HG03460 (cell line): ENCODE results near the gene CEBPE.

Source experiments
- ATAC-seq: cut with Tn5 transposase; IDR thresholded peaks from one replicate; pipeline ENCODE4 v1.9.1; 2021; ENCODE audit not compliant: unreplicated experiment

Gene CEBPE

DNA sequence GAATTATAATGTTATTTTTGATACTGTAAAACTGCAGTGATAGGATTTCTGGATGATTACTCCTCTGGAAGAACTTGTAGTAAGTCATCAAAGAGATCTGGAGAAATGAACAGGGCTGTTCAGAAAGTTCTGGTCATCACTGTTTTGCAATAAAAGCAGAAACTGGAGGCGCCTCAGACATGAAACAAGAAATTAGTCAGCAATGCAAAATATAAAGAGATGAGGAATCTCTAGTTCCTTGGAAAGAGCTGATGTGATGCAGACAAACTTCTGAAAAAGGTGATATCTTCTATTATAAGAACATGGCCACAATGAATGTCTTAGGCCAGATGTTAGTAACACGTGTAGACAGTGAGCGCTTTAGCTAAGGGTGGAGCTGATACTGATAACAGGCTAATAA, 33.6 kb downstream of the CEBPE start:
- ATAC-seq = no peak

GRCh38 chr14:23080474-23080873, 38.6 kb downstream of the CEBPE start:
- no peak for ATAC-seq

GRCh38 chr14:23079716-23080115, 39.3 kb downstream of the CEBPE start:
- ATAC-seq = no peak

DNA sequence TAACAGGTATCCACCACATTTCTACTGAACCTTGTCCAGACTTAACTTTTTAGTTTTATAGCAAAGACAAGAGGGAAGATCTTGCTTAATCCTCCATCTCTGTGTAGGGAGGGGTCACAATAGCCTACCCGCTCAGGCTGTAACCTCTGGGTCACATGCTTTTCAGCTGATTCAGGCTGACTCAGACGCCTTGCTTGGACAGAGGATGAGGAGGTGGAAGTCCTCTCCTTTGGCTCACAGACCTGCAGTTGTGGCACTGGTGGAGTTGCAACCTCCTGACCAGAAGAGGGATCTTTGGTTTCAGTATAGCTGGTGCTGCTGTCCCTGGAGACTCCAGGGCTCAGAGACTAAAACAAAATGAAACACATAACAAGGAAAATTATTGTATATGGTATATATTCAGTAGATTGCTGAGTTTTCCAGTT, 40.4 kb downstream of the CEBPE start:
- no peak for ATAC-seq

- no peak for ATAC-seq
Observed at GRCh38 chr14:23077962-23078361, 41.1 kb downstream of the CEBPE start.

DNA sequence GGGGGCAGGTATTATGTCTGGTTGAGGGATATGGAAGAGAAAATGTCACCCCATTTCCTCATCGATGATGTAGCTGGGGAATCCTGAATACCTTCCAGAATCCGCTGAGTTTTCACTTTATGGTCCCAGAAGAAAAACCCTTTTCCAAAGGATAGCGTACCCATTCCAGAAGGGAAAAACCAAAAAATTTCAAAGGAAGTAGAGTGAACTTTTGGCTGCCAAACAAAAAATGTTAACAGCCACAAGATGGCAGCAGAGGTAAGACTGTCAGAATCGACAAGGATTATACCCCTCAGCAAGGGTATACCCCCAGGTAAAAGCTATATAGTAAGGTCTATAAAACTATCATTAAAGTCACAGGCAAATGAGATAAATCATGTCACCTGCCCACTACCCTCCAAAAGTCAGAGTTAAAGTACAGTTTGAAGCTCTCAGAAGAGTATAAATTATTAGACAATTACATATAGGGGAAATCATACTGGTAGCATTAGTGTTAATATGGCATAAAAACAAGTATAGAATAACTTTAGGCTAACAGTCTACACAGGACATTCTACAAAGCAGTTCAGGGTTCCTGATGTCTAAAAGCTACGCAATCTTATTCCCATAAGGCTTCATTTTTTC, 42.2 kb downstream of the CEBPE start:
- ATAC-seq = no peak

DNA sequence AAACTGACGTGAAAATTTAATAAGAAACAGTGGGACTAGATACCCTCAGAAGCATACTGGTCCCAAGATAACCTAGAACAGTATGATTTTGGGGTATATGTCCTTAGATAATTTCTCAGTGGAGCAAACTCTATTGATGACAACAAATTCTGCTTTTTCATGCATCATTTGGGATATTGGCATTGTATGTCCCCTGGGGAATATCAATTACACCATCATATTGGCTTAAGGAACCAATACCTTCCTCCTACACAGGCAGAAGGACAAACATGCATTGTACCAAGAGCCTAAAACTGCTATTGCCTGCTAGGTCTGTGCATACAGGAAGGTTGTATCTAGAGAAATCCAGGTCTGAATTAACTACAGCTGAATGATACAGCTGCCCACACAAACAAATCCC, 44.1 kb downstream of the CEBPE start:
- no peak for ATAC-seq

DNA sequence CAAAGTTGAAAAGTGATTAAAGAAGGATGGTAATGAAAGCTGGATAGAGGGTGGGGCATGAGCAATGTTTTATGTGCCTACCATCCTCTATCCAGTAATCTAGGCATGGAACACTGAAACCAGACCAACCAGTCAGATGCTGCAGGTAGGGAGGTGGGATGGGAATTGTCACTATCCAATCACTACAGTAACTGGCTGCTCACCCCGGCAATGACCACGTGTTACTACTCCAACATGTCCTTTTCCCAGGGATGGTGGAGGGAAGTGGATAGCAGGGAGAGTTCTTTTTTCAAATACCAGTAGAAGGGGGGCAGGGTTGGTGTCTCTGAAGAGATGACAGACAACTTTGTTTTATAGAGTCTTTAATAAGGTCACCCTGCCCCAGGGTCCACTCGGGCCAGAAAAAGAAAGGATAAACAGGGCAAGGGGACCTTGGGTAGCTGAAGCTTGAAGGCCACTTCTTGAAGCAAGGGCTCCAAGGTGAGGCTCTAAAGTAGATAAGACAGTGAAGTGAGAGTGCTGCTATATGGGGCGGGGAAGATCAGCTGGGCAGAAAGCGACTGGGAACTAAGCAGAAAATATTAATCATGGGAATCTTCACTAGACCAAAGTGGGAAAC, 47.0 kb downstream of the CEBPE start:
- no peak for ATAC-seq

GRCh38 chr14:23071244-23071920, 47.7 kb downstream of the CEBPE start:
- peak; percentile 93 for ATAC-seq

DNA sequence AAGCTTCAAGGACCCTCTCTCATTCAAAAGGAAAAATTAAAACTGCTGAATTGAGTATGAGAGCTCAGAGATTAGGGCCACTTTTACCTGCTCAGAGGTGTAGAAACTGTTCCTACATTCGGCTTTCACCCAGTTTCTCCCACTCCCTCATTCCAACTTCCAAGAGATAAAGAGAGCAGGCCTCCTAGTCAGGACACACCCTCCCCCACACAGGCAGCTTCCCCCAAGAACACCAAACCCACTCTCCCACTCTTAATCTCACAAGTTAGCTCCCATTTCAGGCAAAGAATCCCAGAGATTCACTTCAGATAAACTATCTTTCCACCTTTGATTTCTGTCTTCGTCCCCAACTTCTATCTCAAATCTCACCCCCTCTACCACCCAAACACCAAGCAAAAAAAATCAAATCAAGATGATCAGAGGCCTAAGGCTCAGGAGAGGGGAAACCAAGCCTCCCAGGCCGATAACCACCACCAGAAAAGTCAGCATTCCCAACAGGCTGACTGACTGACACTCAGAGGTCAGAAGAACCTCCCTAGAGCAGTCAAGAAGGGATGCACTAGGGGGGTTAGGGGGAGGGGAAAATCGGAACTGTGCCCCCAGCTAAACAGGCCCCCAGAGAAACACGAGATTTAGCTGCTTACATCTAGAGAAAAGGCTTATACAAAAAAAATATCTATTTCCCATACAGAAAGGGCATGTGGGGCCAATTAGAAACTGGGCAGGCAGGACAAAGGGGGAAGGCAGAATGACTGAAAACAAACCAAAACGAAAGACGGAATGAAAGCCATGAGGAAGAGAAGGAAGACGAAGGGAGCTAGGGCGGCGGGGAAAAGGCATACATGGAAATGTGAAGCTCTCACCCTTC, 48.6 kb downstream of the CEBPE start:
- no peak for ATAC-seq

- ATAC-seq = no peak
Observed at GRCh38 chr14:23069413-23069806, 49.6 kb downstream of the CEBPE start.

DNA sequence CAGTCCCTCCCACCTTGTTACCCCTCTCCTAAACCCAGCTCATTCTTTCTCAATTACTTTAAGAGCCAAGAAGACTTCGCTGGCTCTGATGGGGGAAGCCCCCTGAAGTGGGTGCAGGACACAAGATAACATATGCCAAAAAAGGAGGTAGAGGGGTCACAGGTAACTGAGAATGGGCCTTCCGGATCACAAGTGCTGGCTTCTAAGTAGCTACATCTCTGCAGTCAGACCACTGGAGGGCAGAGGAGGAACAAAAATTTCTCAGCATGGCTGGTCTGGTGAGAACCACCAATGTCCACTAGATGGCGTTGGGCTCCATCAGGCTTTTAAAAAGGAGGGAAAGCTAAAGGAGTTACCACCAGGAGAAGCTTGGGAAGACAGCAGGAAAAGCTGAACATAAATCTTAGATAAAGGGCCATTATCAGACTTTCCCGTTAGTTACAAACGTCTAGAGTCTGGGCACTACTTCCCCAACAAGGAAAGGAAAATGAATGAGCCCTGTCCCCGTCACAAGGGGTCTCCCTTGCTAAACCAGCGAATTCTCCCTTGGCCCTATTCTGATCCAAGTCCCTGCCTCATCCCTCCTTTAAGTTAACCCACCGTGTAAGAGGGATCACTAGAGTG, 50.2 kb downstream of the CEBPE start:
- ATAC-seq = peak; percentile 67

- no peak for ATAC-seq
Observed at GRCh38 chr14:23067847-23068788, 50.9 kb downstream of the CEBPE start.
